ENCODE results near the gene CASP10. TPM values are rescaled to one million over a fixed set of nuclear protein-coding genes. Genes with fewer than 3 reads are reported as not detected.
"Not testable (repeated sequence)": the region's sequence is repeated elsewhere in the genome, so short reads cannot be mapped to it uniquely, and the experiment has no call there.

CASP10 gene
- total and polyA plus RNA-seq, 2 experiments from 2014 or later, result 2.9 to 5.1 TPM

- Histone ChIP-seq H3K9me3 (ENCODE audit: low read depth) (no peaks in the 10 kb centered on the region), H4K20me1 (ENCODE audit: insufficient read depth) (no peaks in the 10 kb centered on the region), H2AFZ (no peak overlapping the region), H3K36me3 (ENCODE audit: low read depth) (peaks cover 43% of the 10 kb centered on the region), H3K79me2 (ENCODE audit: insufficient read depth) (peaks cover 55% of the 10 kb centered on the region), H3F3A (ENCODE audit: insufficient read depth) (peaks cover 14% of the 10 kb centered on the region), H3K27me3 (replicated peaks; ENCODE audit: insufficient read depth) (no peaks in the 10 kb centered on the region), H3K9me2 (ENCODE audit: insufficient read depth) (no peaks in the 10 kb centered on the region), H3K9ac (0 out of 2 replicates have a peak overlapping the region, but pooled peaks have one; percentile 8), H3K4me3 (no peak overlapping the region), H3K27ac (0 out of 2 replicates have a peak overlapping the region, but pooled peaks have one; percentile 22), H3K4me1 (ENCODE audit: insufficient read depth) (no peaks in the 10 kb centered on the region; the same call in 1 of the 2 replicates), H3K4me2 (ENCODE audit: unreplicated experiment) (no peak overlapping the region)
- in situ Hi-C loops (cut with MboI), result no loop called here
- TF ChIP-seq EZH2 (IDR thresholded peaks at IDR 0.05; ENCODE audit: insufficient read depth, poor library complexity, severe bottlenecking) (no peak), EZH2phosphoT487 (IDR thresholded peaks at IDR 0.05; ENCODE audit: insufficient read depth, low read depth) (no peak)
- 45 to 50% methylated on average over 5 of the region's 5 CpGs for WGBS, 2 experiments (ENCODE audit: low coverage in 1 of 2, low lambda C conversion rate in 2 of 2, missing lambda C conversion rate in 2 of 2)
- DNase-seq, result peak; percentile 78
Observed at GRCh38 chr2:201158111-201158929, 24.6 kb upstream of the CASP10 start.

- Histone ChIP-seq H3K4me3 (no peak overlapping the region), H3K36me3 (ENCODE audit: low read depth) (peaks cover 42% of the 10 kb centered on the region), H3K27me3 (replicated peaks; ENCODE audit: insufficient read depth) (no peaks in the 10 kb centered on the region), H4K20me1 (ENCODE audit: insufficient read depth) (no peaks in the 10 kb centered on the region), H3K79me2 (ENCODE audit: insufficient read depth) (peaks cover 10% of the 10 kb centered on the region; the same call in 1 of the 2 replicates), H3K4me2 (ENCODE audit: unreplicated experiment) (no peak overlapping the region), H3K9me3 (ENCODE audit: low read depth) (no peaks in the 10 kb centered on the region), H3K9me2 (ENCODE audit: insufficient read depth) (peaks cover under 1% of the 10 kb centered on the region; the same call in 1 of the 2 replicates), H2AFZ (no peak overlapping the region), H3K9ac (no peak overlapping the region), H3K4me1 (ENCODE audit: insufficient read depth) (no peaks in the 10 kb centered on the region), H3K27ac (no peak overlapping the region), H3F3A (ENCODE audit: insufficient read depth) (peaks cover 9% of the 10 kb centered on the region; the same call in 1 of the 2 replicates)
- DNase-seq, result peak; percentile 34
- in situ Hi-C loops (cut with MboI), result no loop called here
- 90 to 100% methylated on average over 1 of the region's 1 CpG for WGBS, 2 experiments (ENCODE audit: low coverage in 1 of 2, low lambda C conversion rate in 2 of 2, missing lambda C conversion rate in 2 of 2)
- TF ChIP-seq EZH2 (IDR thresholded peaks at IDR 0.05; ENCODE audit: insufficient read depth, poor library complexity, severe bottlenecking) (no peak), EZH2phosphoT487 (IDR thresholded peaks at IDR 0.05; ENCODE audit: insufficient read depth, low read depth) (no peak)
Observed at GRCh38 chr2:201164166-201164565, 18.8 kb upstream of the CASP10 start.

- H2AFZ ChIP-seq, result no peak overlapping the region
- H3F3A ChIP-seq (ENCODE audit: insufficient read depth), result peaks cover 28% of the 10 kb centered on the region
- no peaks in the 10 kb centered on the region for H3K4me1 ChIP-seq (ENCODE audit: insufficient read depth)
- DNase-seq, result no peak
- no peaks in the 10 kb centered on the region for H3K79me2 ChIP-seq (ENCODE audit: insufficient read depth)
- 95 to 100% methylated on average over 3 of the region's 3 CpGs for WGBS, 2 experiments (ENCODE audit: low coverage in 1 of 2, low lambda C conversion rate in 2 of 2, missing lambda C conversion rate in 2 of 2)
- no peaks in the 10 kb centered on the region for H4K20me1 ChIP-seq (ENCODE audit: insufficient read depth)
- in situ Hi-C loops (cut with MboI), result no loop called here
- no peaks in the 10 kb centered on the region for H3K9me3 ChIP-seq (ENCODE audit: low read depth)
- no peak overlapping the region for H3K27ac ChIP-seq
- H3K9ac ChIP-seq, result no peak overlapping the region
- H3K4me3 ChIP-seq, result no peak overlapping the region
- H3K9me2 ChIP-seq (ENCODE audit: insufficient read depth), result peaks cover 6% of the 10 kb centered on the region; the same call in 1 of the 2 replicates
- peaks cover 30% of the 10 kb centered on the region for H3K36me3 ChIP-seq (ENCODE audit: low read depth)
- no peaks in the 10 kb centered on the region for H3K27me3 ChIP-seq (replicated peaks; ENCODE audit: insufficient read depth)
- TF ChIP-seq EZH2phosphoT487 (IDR thresholded peaks at IDR 0.05; ENCODE audit: insufficient read depth, low read depth), result no peak
- no peak for TF ChIP-seq EZH2 (IDR thresholded peaks at IDR 0.05; ENCODE audit: insufficient read depth, poor library complexity, severe bottlenecking)
- no peak overlapping the region for H3K4me2 ChIP-seq (ENCODE audit: unreplicated experiment)
Observed at GRCh38 chr2:201167546-201167945, 15.4 kb upstream of the CASP10 start.

- Histone ChIP-seq H3K36me3 (ENCODE audit: low read depth) (peaks cover 21% of the 10 kb centered on the region), H3F3A (ENCODE audit: insufficient read depth) (peaks cover 30% of the 10 kb centered on the region)
- H3K4me3 ChIP-seq; H4K20me1 ChIP-seq (ENCODE audit: insufficient read depth); H3K4me2 ChIP-seq (ENCODE audit: unreplicated experiment); H3K27me3 ChIP-seq (replicated peaks; ENCODE audit: insufficient read depth); H3K4me1 ChIP-seq (ENCODE audit: insufficient read depth); H3K27ac ChIP-seq; H3K9me2 ChIP-seq (ENCODE audit: insufficient read depth); H3K79me2 ChIP-seq (ENCODE audit: insufficient read depth); H2AFZ ChIP-seq; DNase-seq; H3K9me3 ChIP-seq (ENCODE audit: low read depth); H3K9ac ChIP-seq; in situ Hi-C loops (cut with MboI): not testable (repeated sequence)
- WGBS, 2 experiments (ENCODE audit: low coverage in 1 of 2, low lambda C conversion rate in 2 of 2, missing lambda C conversion rate in 2 of 2), result 95 to 98% methylated on average over 1 of the region's 1 CpG
Observed at GRCh38 chr2:201168496-201168895, 14.4 kb upstream of the CASP10 start.

Data from GM23248 (cell line).